SK-N-SH (cell line): ENCODE measurements around the gene LRRC73.

Experiments used
- REST ChIP-seq: IDR thresholded peaks from 2 replicates; pipeline ENCODE4 v1.6.1; 2012; ENCODE audit warnings: mild to moderate bottlenecking, low read depth, low read length, moderate library complexity
- USF2 ChIP-seq: fragments of 150-350 bp; IDR thresholded peaks from 2 replicates; pipeline ENCODE4 v1.6.1; 2017; ENCODE audit warnings: antibody characterized with exemption, low read length, low read depth, borderline replicate concordance

DNA sequence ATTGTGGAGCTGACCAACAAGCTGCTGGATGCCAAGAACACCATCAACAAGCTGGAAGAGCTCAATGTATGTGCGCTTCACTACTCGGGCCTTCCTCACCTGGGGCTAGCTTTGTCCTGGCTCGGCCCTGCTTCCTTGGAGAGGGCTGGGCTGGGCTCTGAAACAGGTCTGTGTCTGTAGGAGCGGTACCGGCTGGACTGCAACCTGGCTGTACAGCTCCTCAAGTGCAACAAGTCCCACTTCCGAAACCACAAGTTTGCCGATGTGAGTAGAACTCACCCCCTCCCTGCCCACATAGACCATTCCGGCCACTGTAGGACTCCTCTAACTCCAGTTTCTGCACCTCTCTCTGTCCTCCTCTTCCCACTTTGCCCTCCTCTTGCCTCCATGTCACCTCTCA, 6.7 kb downstream of the LRRC73 start:
- TF ChIP-seq REST = no peak
- TF ChIP-seq USF2 = no peak
